ENCODE data around the gene CORO2B.

DNA sequence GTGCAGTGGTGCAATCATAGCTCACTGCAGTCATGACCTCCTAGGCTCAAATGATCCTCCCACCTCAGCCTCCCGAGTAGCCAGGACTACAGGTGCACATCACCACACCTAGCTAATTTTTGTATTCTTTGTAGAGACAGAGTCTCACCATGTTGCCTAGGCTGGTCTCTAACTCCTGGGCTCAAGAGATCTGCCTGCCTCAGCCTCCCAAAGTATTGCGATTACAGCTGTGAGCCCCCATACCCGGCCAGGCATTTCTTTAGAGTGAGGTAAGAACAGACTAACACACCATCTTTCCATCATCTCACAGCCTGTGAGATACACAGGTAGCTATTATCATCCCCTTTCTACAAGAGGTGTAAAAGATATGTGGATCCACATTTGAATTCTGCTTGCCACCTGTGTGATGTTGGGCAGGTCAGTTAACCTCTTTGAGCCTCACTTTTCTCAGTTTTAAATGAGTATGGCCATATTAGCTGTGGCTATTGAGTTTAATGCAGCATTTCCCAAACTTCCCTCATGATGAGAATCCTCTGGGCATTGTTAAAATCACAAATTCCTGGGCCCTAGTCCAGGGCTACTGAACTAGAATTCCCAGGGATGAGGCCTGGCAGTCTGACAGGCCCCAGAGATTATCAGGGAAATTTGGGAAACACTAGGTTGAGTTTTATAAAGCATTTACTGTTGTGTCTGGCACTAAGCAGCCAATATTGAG is 195.9 kb downstream of the CORO2B start:
- TF ChIP-seq, protein P1, sequence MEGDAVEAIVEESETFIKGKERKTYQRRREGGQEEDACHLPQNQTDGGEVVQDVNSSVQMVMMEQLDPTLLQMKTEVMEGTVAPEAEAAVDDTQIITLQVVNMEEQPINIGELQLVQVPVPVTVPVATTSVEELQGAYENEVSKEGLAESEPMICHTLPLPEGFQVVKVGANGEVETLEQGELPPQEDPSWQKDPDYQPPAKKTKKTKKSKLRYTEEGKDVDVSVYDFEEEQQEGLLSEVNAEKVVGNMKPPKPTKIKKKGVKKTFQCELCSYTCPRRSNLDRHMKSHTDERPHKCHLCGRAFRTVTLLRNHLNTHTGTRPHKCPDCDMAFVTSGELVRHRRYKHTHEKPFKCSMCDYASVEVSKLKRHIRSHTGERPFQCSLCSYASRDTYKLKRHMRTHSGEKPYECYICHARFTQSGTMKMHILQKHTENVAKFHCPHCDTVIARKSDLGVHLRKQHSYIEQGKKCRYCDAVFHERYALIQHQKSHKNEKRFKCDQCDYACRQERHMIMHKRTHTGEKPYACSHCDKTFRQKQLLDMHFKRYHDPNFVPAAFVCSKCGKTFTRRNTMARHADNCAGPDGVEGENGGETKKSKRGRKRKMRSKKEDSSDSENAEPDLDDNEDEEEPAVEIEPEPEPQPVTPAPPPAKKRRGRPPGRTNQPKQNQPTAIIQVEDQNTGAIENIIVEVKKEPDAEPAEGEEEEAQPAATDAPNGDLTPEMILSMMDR (IDR thresholded peaks at IDR 0.05), result no peak
- TF ChIP-seq POLR2A (IDR thresholded peaks at IDR 0.05), result no peak

Measured in ovary (tissue), 3 donors.